PC-3 (cell line): ENCODE results near the gene OLFML2A. TPM values are rescaled to one million over a fixed set of nuclear protein-coding genes. Genes with fewer than 3 reads are reported as not detected.

ENCODE experiments used
- ATAC-seq: fragments of 200-7000 bp; cut with Tn5 transposase; 2 replicates; pipeline ENCODE4 v1.9.1; 2020; ENCODE audit warnings: mild to moderate bottlenecking, moderate library complexity
- BruUV-seq: library from RNA; stranded (reverse); fragments of 400-500 nt; replicated peaks from 2 replicates; lab custom pipeline; 2021; lab: Mats Ljungman, UMichigan
- CTCF ChIA-PET: fragments of 300-600 bp; sonication (Branson Sonifier 250); formaldehyde crosslinking; loops from one replicate; lab custom pipeline; 2022; ENCODE audit warnings: antibody characterized with exemption; lab: Charles Lee
- POLR2A ChIA-PET: fragments of 300-600 bp; sonication (Branson Sonifier 250); formaldehyde crosslinking; loops from one replicate; lab custom pipeline; 2022; ENCODE audit warnings: antibody characterized with exemption; ENCODE audit not compliant: unreplicated experiment; lab: Charles Lee
- DNase-seq: peaks from one replicate; pipeline ENCODE4 v3.0.0-alpha.2; 2015
- H2AFZ ChIP-seq: fragments of 300-600 bp; sonication (generic); 2 replicates; pipeline ENCODE4 v1.6.0; 2016; ENCODE audit warnings: antibody characterized with exemption, low read length
- H3F3A ChIP-seq: fragments of 300-600 bp; sonication (generic); one replicate; pipeline ENCODE4 v1.6.0; 2017; ENCODE audit warnings: antibody characterized with exemption, low read length, control low read depth, mild to moderate bottlenecking; ENCODE audit not compliant: unreplicated experiment
- H3K27ac ChIP-seq: fragments of 300-600 bp; sonication (generic); 2 replicates; pipeline ENCODE4 v1.5.1; 2016; ENCODE audit warnings: mild to moderate bottlenecking, low read length
- H3K27me3 ChIP-seq: fragments of 300-600 bp; sonication (generic); 2 replicates; pipeline ENCODE4 v1.6.1; 2016; ENCODE audit warnings: low read length, mixed read lengths
- H3K36me3 ChIP-seq: fragments of 300-600 bp; sonication (generic); 2 replicates; pipeline ENCODE4 v1.6.1; 2016; ENCODE audit warnings: low read depth, mixed run types, low read length, mixed read lengths
- H3K4me1 ChIP-seq: fragments of 300-600 bp; sonication (generic); 2 replicates; pipeline ENCODE4 v1.5.1; 2016; ENCODE audit warnings: low read length; ENCODE audit not compliant: insufficient read depth
- H3K4me2 ChIP-seq: fragments of 300-600 bp; sonication (generic); 2 replicates; pipeline ENCODE4 v1.6.0; 2016; ENCODE audit warnings: low read length
- H3K4me3 ChIP-seq: fragments of 300-600 bp; sonication (generic); 2 replicates; pipeline ENCODE4 v1.5.1; 2016; ENCODE audit warnings: mild to moderate bottlenecking, low read length, mixed read lengths
- H3K79me2 ChIP-seq: fragments of 300-600 bp; sonication (generic); 2 replicates; pipeline ENCODE4 v1.6.1; 2017; ENCODE audit warnings: low read length, mixed read lengths
- H3K9ac ChIP-seq: fragments of 300-600 bp; sonication (generic); 2 replicates; pipeline ENCODE4 v1.6.0; 2016; ENCODE audit warnings: mild to moderate bottlenecking, low read length
- H3K9me2 ChIP-seq: fragments of 300-600 bp; sonication (generic); replicated peaks from 2 replicates; pipeline ENCODE4 v1.6.1; 2016; ENCODE audit warnings: mixed run types, low read length, mixed read lengths
- H3K9me3 ChIP-seq: fragments of 300-600 bp; sonication (generic); 2 replicates; pipeline ENCODE4 v1.6.1; 2016; ENCODE audit warnings: low read length, mixed read lengths
- H4K20me1 ChIP-seq: fragments of 300-600 bp; sonication (generic); 2 replicates; pipeline ENCODE4 v1.6.1; 2016; ENCODE audit warnings: low read length, mixed read lengths
- CTCF ChIP-seq: fragments of 300-600 bp; sonication (generic); conservative IDR thresholded peaks from 2 replicates; pipeline ENCODE4 v1.5.1; 2017; ENCODE audit warnings: antibody characterized with exemption, low read depth, mild to moderate bottlenecking, low read length
- EZH2 ChIP-seq: fragments of 300-600 bp; sonication (generic); IDR thresholded peaks from one replicate; pipeline ENCODE4 v1.6.1; 2017; ENCODE audit warnings: antibody characterized with exemption, mild to moderate bottlenecking, low read length; ENCODE audit not compliant: unreplicated experiment
- EZH2phosphoT487 ChIP-seq: fragments of 300-600 bp; sonication (generic); IDR thresholded peaks from 2 replicates; pipeline ENCODE4 v1.6.1; 2018; ENCODE audit warnings: mild to moderate bottlenecking, antibody characterized with exemption, low read length, borderline replicate concordance
- intact Hi-C: fragments of 100-400 bp; cut with micrococcal nuclease; formaldehyde crosslinking; loops from 2 replicates; pipeline ENCODE4 v1.9.0; 2023
- total RNA-seq: library from RNA; depleted of rRNA; stranded (reverse); fragments of >200 nt; gene quantifications from 2 replicates; pipeline ENCODE4 v1.2.3, GENCODE V29; 2014; rRNA removed

OLFML2A gene
- total RNA-seq, 1 experiment from 2014 or later: 3.4 TPM

- Histone ChIP-seq H3K79me2 (peaks cover 49% of the 10 kb centered on the region), H4K20me1 (peaks cover 28% of the 10 kb centered on the region), H3K9me3 (no peaks in the 10 kb centered on the region), H2AFZ (no peak overlapping the region), H3K4me1 (peaks cover 37% of the 10 kb centered on the region), H3K9me2 (no peaks in the 10 kb centered on the region), H3K9ac (no peak overlapping the region), H3K4me3 (peak overlapping the region; percentile 3; the same call in 1 of the 2 replicates), H3K4me2 (peak overlapping the region; percentile 72), H3K27me3 (no peaks in the 10 kb centered on the region), H3F3A (peaks cover 3% of the 10 kb centered on the region), H3K27ac (peak overlapping the region; percentile 34), H3K36me3 (peaks cover 28% of the 10 kb centered on the region)
- ChIA-PET CTCF (no interaction called here), POLR2A (interaction anchor here (0.6 kb wide), 1 partner anchor 78 kb away, joined by 3 read pairs; no protein-coding TSS in a partner anchor)
- intact Hi-C loops: no loop called here
- ATAC-seq (peak; percentile 3; the same call in 1 of the 2 replicates), DNase-seq (peak; percentile 38)
- BruUV-seq: no TSS peak
- TF ChIP-seq CTCF (no peak), EZH2phosphoT487 (no peak), EZH2 (no peak)
Observed at GRCh38 chr9:124863371-124863871, 86.5 kb downstream of the OLFML2A start.

Other genes starting within 250 kb of the OLFML2A start
- 0.77 and 1.6 TPM in 2 replicates for gene NR6A1, start 5.8 kb upstream of the OLFML2A start, total RNA-seq
- not detected in 2 replicates for gene WDR38, start 76.3 kb downstream of the OLFML2A start, total RNA-seq
- gene RPL35, start 84.8 kb downstream of the OLFML2A start, total RNA-seq: 1,981 and 2,242 TPM in 2 replicates
- gene ARPC5L, start 85.0 kb downstream of the OLFML2A start, total RNA-seq: 54.5 and 63.0 TPM in 2 replicates
- gene GOLGA1, start 163.9 kb downstream of the OLFML2A start, total RNA-seq: 8.6 and 13.2 TPM in 2 replicates